Neuron (in vitro differentiated cells): Measurements from ENCODE around the gene TMEM217.

Experiments used
- H2AFZ ChIP-seq: one replicate; pipeline ENCODE4 v1.6.1; 2013; ENCODE audit warnings: low read depth, mild to moderate bottlenecking, inconsistent platforms, low read length, moderate library complexity
- H3K27me3 ChIP-seq: one replicate; pipeline ENCODE4 v1.6.1; 2013; ENCODE audit warnings: low read length; ENCODE audit not compliant: insufficient read depth
- H3K36me3 ChIP-seq: one replicate; pipeline ENCODE4 v1.6.1; 2013; ENCODE audit warnings: low read length; ENCODE audit not compliant: insufficient read depth
- H3K4me1 ChIP-seq: one replicate; pipeline ENCODE4 v1.6.1; 2013; ENCODE audit warnings: low read length; ENCODE audit not compliant: insufficient read depth
- H3K4me3 ChIP-seq: 2 replicates; pipeline ENCODE4 v1.5.1; 2013; ENCODE audit warnings: mild to moderate bottlenecking, low read length, moderate library complexity
- H3K9me3 ChIP-seq: one replicate; pipeline ENCODE4 v1.6.1; 2013; ENCODE audit warnings: low read length

Gene TMEM217

GRCh38 chr6:37289931-37290330 is 32.0 kb upstream of the TMEM217 start:
- Histone ChIP-seq H3K27me3 (no peaks in the 10 kb centered on the region), H2AFZ (no peak overlapping the region), H3K4me1 (no peaks in the 10 kb centered on the region), H3K36me3 (peaks cover 44% of the 10 kb centered on the region), H3K4me3 (no peak overlapping the region), H3K9me3 (peaks cover 4% of the 10 kb centered on the region)

GRCh38 chr6:37288247-37288646 is 30.3 kb upstream of the TMEM217 start:
- Histone ChIP-seq H3K4me3 (no peak overlapping the region), H2AFZ (no peak overlapping the region), H3K27me3 (no peaks in the 10 kb centered on the region), H3K36me3 (peaks cover 48% of the 10 kb centered on the region), H3K4me1 (no peaks in the 10 kb centered on the region), H3K9me3 (no peaks in the 10 kb centered on the region)

- H3K4me3 ChIP-seq: no peak overlapping the region
- peaks cover 51% of the 10 kb centered on the region for H3K36me3 ChIP-seq
These were observed 29.7 kb upstream of the TMEM217 start for GRCh38 chr6:37287519-37288157.

GRCh38 chr6:37285861-37286311 is 27.9 kb upstream of the TMEM217 start:
- Histone ChIP-seq H3K4me3 (no peak overlapping the region), H3K36me3 (peaks cover 45% of the 10 kb centered on the region), H3K4me1 (no peaks in the 10 kb centered on the region), H3K27me3 (no peaks in the 10 kb centered on the region), H3K9me3 (no peaks in the 10 kb centered on the region), H2AFZ (no peak overlapping the region)

More at GRCh38 chr6:37287519-37288157, 29.7 kb upstream of the TMEM217 start:
- Histone ChIP-seq H2AFZ (no peak overlapping the region), H3K9me3 (no peaks in the 10 kb centered on the region), H3K27me3 (no peaks in the 10 kb centered on the region), H3K4me1 (no peaks in the 10 kb centered on the region)

DNA sequence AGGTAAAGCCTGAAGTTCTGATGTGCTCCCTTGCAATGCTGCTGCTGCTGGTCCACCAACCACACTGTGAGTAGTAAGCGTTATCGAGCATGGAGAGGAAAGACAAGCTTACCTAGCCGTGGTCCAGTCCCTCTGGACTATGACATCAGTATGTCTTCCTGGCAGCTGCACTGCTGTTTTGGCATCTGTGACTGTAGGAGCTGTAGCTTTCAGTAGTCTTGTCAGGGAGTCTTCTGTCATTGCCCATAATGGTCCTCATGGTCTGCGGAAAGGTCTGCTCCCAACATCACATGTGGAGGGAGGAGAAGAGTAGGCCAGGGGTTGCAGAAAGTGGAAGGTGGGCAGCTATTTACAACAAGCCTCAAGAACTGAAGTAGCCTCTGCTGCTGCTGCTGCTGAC is 26.8 kb upstream of the TMEM217 start:
- no peaks in the 10 kb centered on the region for H3K9me3 ChIP-seq
- peaks cover 51% of the 10 kb centered on the region for H3K36me3 ChIP-seq
- no peaks in the 10 kb centered on the region for H3K27me3 ChIP-seq
- no peaks in the 10 kb centered on the region for H3K4me1 ChIP-seq
- H2AFZ ChIP-seq: no peak overlapping the region
- no peak overlapping the region for H3K4me3 ChIP-seq

GRCh38 chr6:37283671-37284151 is 25.8 kb upstream of the TMEM217 start:
- Histone ChIP-seq H3K4me3 (no peak overlapping the region), H2AFZ (no peak overlapping the region), H3K27me3 (no peaks in the 10 kb centered on the region), H3K9me3 (no peaks in the 10 kb centered on the region), H3K36me3 (peaks cover 54% of the 10 kb centered on the region), H3K4me1 (no peaks in the 10 kb centered on the region)

GRCh38 chr6:37283268-37283667 is 25.3 kb upstream of the TMEM217 start:
- H2AFZ ChIP-seq: no peak overlapping the region

DNA sequence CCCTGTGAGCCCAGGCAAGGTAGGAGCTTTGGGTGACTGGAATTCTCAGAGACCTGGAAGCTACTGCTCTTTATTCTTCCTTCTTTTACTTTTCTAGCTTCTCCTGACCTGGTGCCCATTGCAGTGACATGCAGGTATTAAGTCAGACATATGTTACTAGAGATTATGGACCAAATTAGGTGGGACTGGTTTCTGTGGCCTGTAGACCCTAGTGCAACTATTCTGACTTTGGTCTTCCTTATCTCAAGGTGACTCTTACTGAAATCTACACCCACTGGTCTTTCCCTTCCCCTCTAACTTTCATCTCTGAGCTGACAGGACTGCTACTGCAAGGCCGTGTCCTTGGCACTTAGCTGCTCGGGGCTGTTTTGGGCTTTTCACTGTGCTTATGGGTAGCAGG is 24.4 kb upstream of the TMEM217 start:
- Histone ChIP-seq H3K36me3 (peaks cover 51% of the 10 kb centered on the region), H2AFZ (no peak overlapping the region), H3K27me3 (no peaks in the 10 kb centered on the region), H3K4me1 (no peaks in the 10 kb centered on the region), H3K4me3 (no peak overlapping the region), H3K9me3 (no peaks in the 10 kb centered on the region)

More at GRCh38 chr6:37283268-37283667, 25.3 kb upstream of the TMEM217 start:
- Histone ChIP-seq H3K4me3 (no peak overlapping the region), H3K27me3 (no peaks in the 10 kb centered on the region), H3K36me3 (peaks cover 54% of the 10 kb centered on the region), H3K9me3 (no peaks in the 10 kb centered on the region), H3K4me1 (no peaks in the 10 kb centered on the region)

- H3K4me1 ChIP-seq: no peaks in the 10 kb centered on the region
- peaks cover 41% of the 10 kb centered on the region for H3K36me3 ChIP-seq
- no peaks in the 10 kb centered on the region for H3K9me3 ChIP-seq
- H2AFZ ChIP-seq: no peak overlapping the region
- H3K27me3 ChIP-seq: no peaks in the 10 kb centered on the region
- no peak overlapping the region for H3K4me3 ChIP-seq
These were observed 22.4 kb upstream of the TMEM217 start for GRCh38 chr6:37280162-37280887.

GRCh38 chr6:37279366-37280134 is 21.6 kb upstream of the TMEM217 start:
- H3K4me1 ChIP-seq: no peaks in the 10 kb centered on the region
- H2AFZ ChIP-seq: no peak overlapping the region
- no peak overlapping the region for H3K4me3 ChIP-seq
- H3K9me3 ChIP-seq: no peaks in the 10 kb centered on the region
- no peaks in the 10 kb centered on the region for H3K27me3 ChIP-seq
- H3K36me3 ChIP-seq: peaks cover 36% of the 10 kb centered on the region

- H3K4me1 ChIP-seq: no peaks in the 10 kb centered on the region
- peaks cover 15% of the 10 kb centered on the region for H3K36me3 ChIP-seq
- no peak overlapping the region for H2AFZ ChIP-seq
- no peak overlapping the region for H3K4me3 ChIP-seq
- H3K9me3 ChIP-seq: no peaks in the 10 kb centered on the region
- no peaks in the 10 kb centered on the region for H3K27me3 ChIP-seq
These were observed 19.1 kb upstream of the TMEM217 start for GRCh38 chr6:37277001-37277409.

GRCh38 chr6:37275350-37275749 is 17.4 kb upstream of the TMEM217 start:
- no peaks in the 10 kb centered on the region for H3K27me3 ChIP-seq
- H3K4me1 ChIP-seq: no peaks in the 10 kb centered on the region
- peaks cover 13% of the 10 kb centered on the region for H3K36me3 ChIP-seq
- H3K9me3 ChIP-seq: no peaks in the 10 kb centered on the region
- no peak overlapping the region for H2AFZ ChIP-seq
- no peak overlapping the region for H3K4me3 ChIP-seq

- Histone ChIP-seq H3K4me1 (no peaks in the 10 kb centered on the region), H3K36me3 (peaks cover 11% of the 10 kb centered on the region), H3K4me3 (no peak overlapping the region), H2AFZ (no peak overlapping the region), H3K9me3 (no peaks in the 10 kb centered on the region), H3K27me3 (no peaks in the 10 kb centered on the region)
These were observed 15.7 kb upstream of the TMEM217 start for GRCh38 chr6:37273690-37274089.
